GM12878 (cell line): ENCODE data around the gene HOXD9. TPM values are rescaled to one million over a fixed set of nuclear protein-coding genes. Genes with fewer than 3 reads are reported as not detected.

Experiments used
- CHD2 ChIP-seq: IDR thresholded peaks from 2 replicates; pipeline ENCODE4 v1.6.1; 2011; ENCODE audit warnings: low read depth, low read length, improper control_type of control experiment, borderline replicate concordance
- PML ChIP-seq: IDR thresholded peaks from 2 replicates; pipeline ENCODE4 v1.6.1; 2012; ENCODE audit warnings: low read length, inconsistent platforms
- SREBF2 ChIP-seq: IDR thresholded peaks from 2 replicates; pipeline ENCODE4 v1.6.1; 2012; ENCODE audit warnings: mild to moderate bottlenecking, low read length
- STAT3 ChIP-seq: IDR thresholded peaks from 2 replicates; pipeline ENCODE4 v1.6.1; 2011; ENCODE audit warnings: low read depth, low read length, improper control_type of control experiment
- TAF1 ChIP-seq: IDR thresholded peaks from 2 replicates; pipeline ENCODE4 v1.6.1; 2011; ENCODE audit warnings: mild to moderate bottlenecking, low read depth, low read length, borderline replicate concordance
- ZZZ3 ChIP-seq: IDR thresholded peaks from 2 replicates; pipeline ENCODE4 v1.6.1; 2011; ENCODE audit warnings: low read depth; ENCODE audit not compliant: control insufficient read depth, insufficient read length
- polyA plus RNA-seq, 11 experiments: library from polyadenylated mRNA; depleted of rRNA in 4 of 11; unstranded in 6 of 11; stranded (reverse) in 5 of 11; fragments of >200 nt; fragmentation: Nextera tagmentation in 4 of 11; fragmentation: Illumina TruSeq in 1 of 11; extraction: Ambion mirVana in 4 of 11; extraction: Trizol in 1 of 11; gene quantifications; 1 replicate in 1 of 11; 2 replicates in 10 of 11; pipeline versions ENCODE4 v1.2.1 to v1.2.3, GENCODE V29; 2011 to 2016; ENCODE audit warnings: inconsistent platforms in 2 of 11, missing spikeins in 2 of 11, low read depth in 1 of 11
- total RNA-seq, 4 experiments: library from RNA; depleted of rRNA in 3 of 4; stranded (reverse); fragments of >200 nt in 3 of 4; fragmentation: Illumina TruSeq in 1 of 4; extraction: Trizol in 1 of 4; gene quantifications; 2 replicates each; pipeline versions ENCODE4 v1.2.1 to v1.2.3, GENCODE V29; 2013 to 2021
- TF ChIP-seq, protein P1 (sequence below): IDR thresholded peaks from 2 replicates; pipeline ENCODE4 v1.6.1; 2012; ENCODE audit warnings: low read depth, low read length, improper control_type of control experiment
- TF ChIP-seq, protein P2 (sequence below): IDR thresholded peaks from 2 replicates; pipeline ENCODE4 v1.6.1; 2011; ENCODE audit warnings: borderline replicate concordance, low read depth, mild to moderate bottlenecking, moderate library complexity, low read length; ENCODE audit not compliant: insufficient read depth, poor library complexity, severe bottlenecking
- TF ChIP-seq, protein P3 (sequence below), 3 experiments: IDR thresholded peaks in 2 of 3; conservative IDR thresholded peaks in 1 of 3; 2 replicates each; pipeline ENCODE4 v1.5.1; 2011; ENCODE audit warnings: low read depth in 3 of 3, low read length in 3 of 3, mild to moderate bottlenecking in 3 of 3, control low read depth in 2 of 3, moderate library complexity in 2 of 3, inconsistent platforms in 1 of 3, mixed read lengths in 1 of 3; ENCODE audit not compliant: control insufficient read depth in 2 of 3, insufficient read depth in 1 of 3; ENCODE audit errors: extremely low read depth in 1 of 3
- TF ChIP-seq, protein P4 (sequence below): fragments of 150-350 bp; IDR thresholded peaks from 2 replicates; pipeline ENCODE4 v1.6.1; 2016; ENCODE audit warnings: low read depth, low read length
- TF ChIP-seq, protein P5 (sequence below): fragments of 450-650 bp; IDR thresholded peaks from 2 replicates; pipeline ENCODE4 v1.6.1; 2017; ENCODE audit warnings: mild to moderate bottlenecking, low read depth, inconsistent platforms; ENCODE audit not compliant: poor library complexity, severe bottlenecking
- TF ChIP-seq, protein P6 (sequence below): IDR thresholded peaks from 2 replicates; pipeline ENCODE4 v1.6.1; 2011; ENCODE audit warnings: low read depth, mild to moderate bottlenecking, low read length, moderate library complexity, borderline replicate concordance; ENCODE audit errors: extremely low read depth

HOXD9 gene
- total and polyA plus RNA-seq, 10 of the 15 experiments (the other 5 are each of a cell fraction or from before 2014, with no cell fraction given), result not detected

DNA sequence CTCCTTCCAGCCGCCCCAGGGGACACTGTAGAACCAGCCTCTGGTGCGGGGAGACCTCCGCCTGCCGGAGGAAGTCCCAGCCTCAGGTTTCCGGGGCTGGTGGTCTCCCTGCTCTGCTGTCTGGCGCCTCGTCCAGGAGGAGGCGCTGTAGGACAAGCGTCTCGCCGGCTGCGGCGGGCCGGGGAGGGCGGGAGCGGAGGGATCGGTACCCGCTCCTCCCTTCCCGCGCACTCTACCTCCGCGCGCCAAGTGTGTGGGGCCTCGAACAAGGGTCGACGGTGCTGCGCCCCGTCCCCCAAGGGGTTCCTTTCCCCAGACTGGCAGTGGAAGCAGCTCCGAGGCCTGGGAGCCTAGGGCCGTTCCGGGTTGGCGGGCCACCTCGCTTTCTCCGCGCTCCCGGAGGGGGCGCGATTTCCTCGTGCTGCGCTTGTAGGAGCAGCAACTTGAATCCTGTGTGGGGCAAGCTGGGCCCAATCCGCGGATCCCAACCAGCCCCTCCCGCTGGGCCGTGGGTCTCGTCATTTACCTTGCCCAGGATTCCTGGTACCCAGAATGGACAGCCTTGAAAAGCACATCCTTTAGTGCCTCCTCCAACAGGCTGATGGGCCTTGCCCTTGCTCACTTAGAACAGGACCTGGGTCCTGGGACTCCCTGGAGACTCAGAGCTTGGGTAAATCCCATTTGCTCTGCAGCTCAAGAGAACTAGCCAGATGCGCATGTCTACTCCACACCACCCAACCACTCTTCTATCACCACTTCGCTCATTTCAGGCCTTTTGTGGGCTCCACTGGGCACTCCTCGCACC is 18.2 kb downstream of the HOXD9 start (continued):
- TF ChIP-seq, protein P1, sequence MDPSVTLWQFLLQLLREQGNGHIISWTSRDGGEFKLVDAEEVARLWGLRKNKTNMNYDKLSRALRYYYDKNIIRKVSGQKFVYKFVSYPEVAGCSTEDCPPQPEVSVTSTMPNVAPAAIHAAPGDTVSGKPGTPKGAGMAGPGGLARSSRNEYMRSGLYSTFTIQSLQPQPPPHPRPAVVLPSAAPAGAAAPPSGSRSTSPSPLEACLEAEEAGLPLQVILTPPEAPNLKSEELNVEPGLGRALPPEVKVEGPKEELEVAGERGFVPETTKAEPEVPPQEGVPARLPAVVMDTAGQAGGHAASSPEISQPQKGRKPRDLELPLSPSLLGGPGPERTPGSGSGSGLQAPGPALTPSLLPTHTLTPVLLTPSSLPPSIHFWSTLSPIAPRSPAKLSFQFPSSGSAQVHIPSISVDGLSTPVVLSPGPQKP, result 0 out of 2 replicates have a peak, but pooled peaks have one; percentile 32
- no peak for TF ChIP-seq STAT3
- TF ChIP-seq, protein P2, sequence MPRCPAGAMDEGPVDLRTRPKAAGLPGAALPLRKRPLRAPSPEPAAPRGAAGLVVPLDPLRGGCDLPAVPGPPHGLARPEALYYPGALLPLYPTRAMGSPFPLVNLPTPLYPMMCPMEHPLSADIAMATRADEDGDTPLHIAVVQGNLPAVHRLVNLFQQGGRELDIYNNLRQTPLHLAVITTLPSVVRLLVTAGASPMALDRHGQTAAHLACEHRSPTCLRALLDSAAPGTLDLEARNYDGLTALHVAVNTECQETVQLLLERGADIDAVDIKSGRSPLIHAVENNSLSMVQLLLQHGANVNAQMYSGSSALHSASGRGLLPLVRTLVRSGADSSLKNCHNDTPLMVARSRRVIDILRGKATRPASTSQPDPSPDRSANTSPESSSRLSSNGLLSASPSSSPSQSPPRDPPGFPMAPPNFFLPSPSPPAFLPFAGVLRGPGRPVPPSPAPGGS, result no peak
- 0 out of 2 replicates have a peak, but pooled peaks have one; percentile 20 for TF ChIP-seq CHD2
- TF ChIP-seq, protein P3, sequence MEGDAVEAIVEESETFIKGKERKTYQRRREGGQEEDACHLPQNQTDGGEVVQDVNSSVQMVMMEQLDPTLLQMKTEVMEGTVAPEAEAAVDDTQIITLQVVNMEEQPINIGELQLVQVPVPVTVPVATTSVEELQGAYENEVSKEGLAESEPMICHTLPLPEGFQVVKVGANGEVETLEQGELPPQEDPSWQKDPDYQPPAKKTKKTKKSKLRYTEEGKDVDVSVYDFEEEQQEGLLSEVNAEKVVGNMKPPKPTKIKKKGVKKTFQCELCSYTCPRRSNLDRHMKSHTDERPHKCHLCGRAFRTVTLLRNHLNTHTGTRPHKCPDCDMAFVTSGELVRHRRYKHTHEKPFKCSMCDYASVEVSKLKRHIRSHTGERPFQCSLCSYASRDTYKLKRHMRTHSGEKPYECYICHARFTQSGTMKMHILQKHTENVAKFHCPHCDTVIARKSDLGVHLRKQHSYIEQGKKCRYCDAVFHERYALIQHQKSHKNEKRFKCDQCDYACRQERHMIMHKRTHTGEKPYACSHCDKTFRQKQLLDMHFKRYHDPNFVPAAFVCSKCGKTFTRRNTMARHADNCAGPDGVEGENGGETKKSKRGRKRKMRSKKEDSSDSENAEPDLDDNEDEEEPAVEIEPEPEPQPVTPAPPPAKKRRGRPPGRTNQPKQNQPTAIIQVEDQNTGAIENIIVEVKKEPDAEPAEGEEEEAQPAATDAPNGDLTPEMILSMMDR (IDR thresholded peaks at IDR 0.05 in 2 of 3, conservative IDR thresholded peaks at IDR 0.05 in 1 of 3; ENCODE audit: control insufficient read depth in 2 of 3, extremely low read depth in 1 of 3, insufficient read depth in 1 of 3, low read depth in 3 of 3, low read length in 3 of 3), result peak; percentile 75 to 93 (median 92)
- TF ChIP-seq TAF1, result no peak
- TF ChIP-seq, protein P4, sequence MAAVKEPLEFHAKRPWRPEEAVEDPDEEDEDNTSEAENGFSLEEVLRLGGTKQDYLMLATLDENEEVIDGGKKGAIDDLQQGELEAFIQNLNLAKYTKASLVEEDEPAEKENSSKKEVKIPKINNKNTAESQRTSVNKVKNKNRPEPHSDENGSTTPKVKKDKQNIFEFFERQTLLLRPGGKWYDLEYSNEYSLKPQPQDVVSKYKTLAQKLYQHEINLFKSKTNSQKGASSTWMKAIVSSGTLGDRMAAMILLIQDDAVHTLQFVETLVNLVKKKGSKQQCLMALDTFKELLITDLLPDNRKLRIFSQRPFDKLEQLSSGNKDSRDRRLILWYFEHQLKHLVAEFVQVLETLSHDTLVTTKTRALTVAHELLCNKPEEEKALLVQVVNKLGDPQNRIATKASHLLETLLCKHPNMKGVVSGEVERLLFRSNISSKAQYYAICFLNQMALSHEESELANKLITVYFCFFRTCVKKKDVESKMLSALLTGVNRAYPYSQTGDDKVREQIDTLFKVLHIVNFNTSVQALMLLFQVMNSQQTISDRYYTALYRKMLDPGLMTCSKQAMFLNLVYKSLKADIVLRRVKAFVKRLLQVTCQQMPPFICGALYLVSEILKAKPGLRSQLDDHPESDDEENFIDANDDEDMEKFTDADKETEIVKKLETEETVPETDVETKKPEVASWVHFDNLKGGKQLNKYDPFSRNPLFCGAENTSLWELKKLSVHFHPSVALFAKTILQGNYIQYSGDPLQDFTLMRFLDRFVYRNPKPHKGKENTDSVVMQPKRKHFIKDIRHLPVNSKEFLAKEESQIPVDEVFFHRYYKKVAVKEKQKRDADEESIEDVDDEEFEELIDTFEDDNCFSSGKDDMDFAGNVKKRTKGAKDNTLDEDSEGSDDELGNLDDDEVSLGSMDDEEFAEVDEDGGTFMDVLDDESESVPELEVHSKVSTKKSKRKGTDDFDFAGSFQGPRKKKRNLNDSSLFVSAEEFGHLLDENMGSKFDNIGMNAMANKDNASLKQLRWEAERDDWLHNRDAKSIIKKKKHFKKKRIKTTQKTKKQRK, result no peak
- no peak for TF ChIP-seq SREBF2
- TF ChIP-seq PML, result no peak
- TF ChIP-seq ZZZ3, result no peak
- TF ChIP-seq, protein P5, sequence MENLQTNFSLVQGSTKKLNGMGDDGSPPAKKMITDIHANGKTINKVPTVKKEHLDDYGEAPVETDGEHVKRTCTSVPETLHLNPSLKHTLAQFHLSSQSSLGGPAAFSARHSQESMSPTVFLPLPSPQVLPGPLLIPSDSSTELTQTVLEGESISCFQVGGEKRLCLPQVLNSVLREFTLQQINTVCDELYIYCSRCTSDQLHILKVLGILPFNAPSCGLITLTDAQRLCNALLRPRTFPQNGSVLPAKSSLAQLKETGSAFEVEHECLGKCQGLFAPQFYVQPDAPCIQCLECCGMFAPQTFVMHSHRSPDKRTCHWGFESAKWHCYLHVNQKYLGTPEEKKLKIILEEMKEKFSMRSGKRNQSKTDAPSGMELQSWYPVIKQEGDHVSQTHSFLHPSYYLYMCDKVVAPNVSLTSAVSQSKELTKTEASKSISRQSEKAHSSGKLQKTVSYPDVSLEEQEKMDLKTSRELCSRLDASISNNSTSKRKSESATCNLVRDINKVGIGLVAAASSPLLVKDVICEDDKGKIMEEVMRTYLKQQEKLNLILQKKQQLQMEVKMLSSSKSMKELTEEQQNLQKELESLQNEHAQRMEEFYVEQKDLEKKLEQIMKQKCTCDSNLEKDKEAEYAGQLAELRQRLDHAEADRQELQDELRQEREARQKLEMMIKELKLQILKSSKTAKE, result no peak
- TF ChIP-seq, protein P6, sequence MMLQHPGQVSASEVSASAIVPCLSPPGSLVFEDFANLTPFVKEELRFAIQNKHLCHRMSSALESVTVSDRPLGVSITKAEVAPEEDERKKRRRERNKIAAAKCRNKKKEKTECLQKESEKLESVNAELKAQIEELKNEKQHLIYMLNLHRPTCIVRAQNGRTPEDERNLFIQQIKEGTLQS, result no peak
